Gastroesophageal sphincter (tissue), 3 donors: ENCODE measurements around the gene STAT4.

Source experiments
- CTCF ChIP-seq, 4 experiments: fragments of 200-600 bp in 2 of 4; fragments of 450-650 bp in 2 of 4; sonication (generic) in 1 of 4; IDR thresholded peaks; one replicate each; pipeline ENCODE4 v1.5.1; 2017 to 2019; ENCODE audit warnings: antibody characterized with exemption in 4 of 4, mild to moderate bottlenecking in 2 of 4, moderate library complexity in 2 of 4
- EP300 ChIP-seq: sonication (generic); formaldehyde crosslinking; IDR thresholded peaks from one replicate; pipeline ENCODE4 v1.6.1; 2017; ENCODE audit warnings: antibody characterized with exemption, mild to moderate bottlenecking
- POLR2A ChIP-seq, 2 donors: fragments of 450-650 bp; IDR thresholded peaks; one replicate each; pipeline ENCODE4 v1.6.1; 2017; ENCODE audit warnings: antibody characterized with exemption in 2 of 2, mild to moderate bottlenecking in 2 of 2, moderate library complexity in 1 of 2

- TF ChIP-seq EP300: no peak
- TF ChIP-seq CTCF (IDR thresholded peaks at IDR 0.05): no peak
- no peak for TF ChIP-seq POLR2A (IDR thresholded peaks at IDR 0.05)
Observed at GRCh38 chr2:191015239-191015638, 135.6 kb downstream of the STAT4 start.
